ENCODE measurements around the gene UQCR10.

- no peak for TF ChIP-seq POLR2A (IDR thresholded peaks at IDR 0.05; ENCODE audit: low read length)
- peak; percentile 78 for TF ChIP-seq GATA1 (IDR thresholded peaks at IDR 0.05; ENCODE audit: low read depth, low read length)
Measured at GRCh38 chr22:29780748-29781676, 13.8 kb downstream of the UQCR10 start.

All from erythroblast (primary cell).